H1 (cell line): ENCODE measurements around the gene SULT2B1. TPM values are rescaled to one million over a fixed set of nuclear protein-coding genes. Genes with fewer than 3 reads are reported as not detected.

Experiments used
- polyA plus RNA-seq, 7 experiments: library from polyadenylated mRNA; depleted of rRNA in 3 of 7; stranded (reverse) in 5 of 7; unstranded in 2 of 7; fragments of >200 nt in 5 of 7; fragments of 200-250 nt in 2 of 7; gene quantifications; 1 replicate in 5 of 7; 2 replicates in 1 of 7; 4 replicates in 1 of 7; pipeline versions ENCODE4 v1.2.1 to v1.2.3, GENCODE V29; 2011 to 2013; ENCODE audit warnings: missing spikeins in 2 of 7, mixed read lengths in 2 of 7
- total RNA-seq: library from RNA; stranded (reverse); fragmentation: NEBNext Ultra II Directional; extraction: Animal tissue kit (Norgen Biotek cat#: 25700); gene quantifications from 2 replicates; pipeline ENCODE4 v1.2.1, GENCODE V29; 2021
- TF ChIP-seq, protein P1 (sequence below): fragments of 300-600 bp; sonication (generic); IDR thresholded peaks from 2 replicates; pipeline ENCODE4 v1.7.1; 2012; ENCODE audit warnings: low read length, moderate library complexity, mild to moderate bottlenecking, inconsistent platforms; ENCODE audit not compliant: insufficient replicate concordance

The SULT2B1 gene
- total and polyA plus RNA-seq, 2 of the 8 experiments (the other 6 are each of a cell fraction or from before 2014, with no cell fraction given) = 1.5 to 2.6 TPM

DNA sequence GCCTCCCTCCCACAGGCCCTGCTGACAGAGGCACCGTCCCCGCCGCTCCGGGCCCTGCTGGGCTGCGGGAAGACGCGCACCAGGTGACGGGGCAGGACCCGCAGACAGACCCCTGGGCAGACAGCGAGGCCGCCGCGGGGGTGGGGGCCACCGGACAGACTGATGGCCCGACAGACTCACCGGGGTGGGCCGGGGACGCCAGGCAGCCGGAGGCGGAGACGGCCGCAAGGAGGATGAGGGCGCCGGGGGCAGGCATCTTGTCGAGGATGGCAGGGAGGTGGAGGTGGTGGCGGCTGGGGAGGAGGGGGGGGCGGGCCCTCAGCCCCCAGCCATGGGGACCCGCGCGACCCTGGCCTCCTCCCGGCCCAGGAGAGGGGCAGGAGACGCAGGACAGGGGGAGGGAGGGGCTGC lies 40.6 kb upstream of the SULT2B1 start (continued):
- TF ChIP-seq, protein P1, sequence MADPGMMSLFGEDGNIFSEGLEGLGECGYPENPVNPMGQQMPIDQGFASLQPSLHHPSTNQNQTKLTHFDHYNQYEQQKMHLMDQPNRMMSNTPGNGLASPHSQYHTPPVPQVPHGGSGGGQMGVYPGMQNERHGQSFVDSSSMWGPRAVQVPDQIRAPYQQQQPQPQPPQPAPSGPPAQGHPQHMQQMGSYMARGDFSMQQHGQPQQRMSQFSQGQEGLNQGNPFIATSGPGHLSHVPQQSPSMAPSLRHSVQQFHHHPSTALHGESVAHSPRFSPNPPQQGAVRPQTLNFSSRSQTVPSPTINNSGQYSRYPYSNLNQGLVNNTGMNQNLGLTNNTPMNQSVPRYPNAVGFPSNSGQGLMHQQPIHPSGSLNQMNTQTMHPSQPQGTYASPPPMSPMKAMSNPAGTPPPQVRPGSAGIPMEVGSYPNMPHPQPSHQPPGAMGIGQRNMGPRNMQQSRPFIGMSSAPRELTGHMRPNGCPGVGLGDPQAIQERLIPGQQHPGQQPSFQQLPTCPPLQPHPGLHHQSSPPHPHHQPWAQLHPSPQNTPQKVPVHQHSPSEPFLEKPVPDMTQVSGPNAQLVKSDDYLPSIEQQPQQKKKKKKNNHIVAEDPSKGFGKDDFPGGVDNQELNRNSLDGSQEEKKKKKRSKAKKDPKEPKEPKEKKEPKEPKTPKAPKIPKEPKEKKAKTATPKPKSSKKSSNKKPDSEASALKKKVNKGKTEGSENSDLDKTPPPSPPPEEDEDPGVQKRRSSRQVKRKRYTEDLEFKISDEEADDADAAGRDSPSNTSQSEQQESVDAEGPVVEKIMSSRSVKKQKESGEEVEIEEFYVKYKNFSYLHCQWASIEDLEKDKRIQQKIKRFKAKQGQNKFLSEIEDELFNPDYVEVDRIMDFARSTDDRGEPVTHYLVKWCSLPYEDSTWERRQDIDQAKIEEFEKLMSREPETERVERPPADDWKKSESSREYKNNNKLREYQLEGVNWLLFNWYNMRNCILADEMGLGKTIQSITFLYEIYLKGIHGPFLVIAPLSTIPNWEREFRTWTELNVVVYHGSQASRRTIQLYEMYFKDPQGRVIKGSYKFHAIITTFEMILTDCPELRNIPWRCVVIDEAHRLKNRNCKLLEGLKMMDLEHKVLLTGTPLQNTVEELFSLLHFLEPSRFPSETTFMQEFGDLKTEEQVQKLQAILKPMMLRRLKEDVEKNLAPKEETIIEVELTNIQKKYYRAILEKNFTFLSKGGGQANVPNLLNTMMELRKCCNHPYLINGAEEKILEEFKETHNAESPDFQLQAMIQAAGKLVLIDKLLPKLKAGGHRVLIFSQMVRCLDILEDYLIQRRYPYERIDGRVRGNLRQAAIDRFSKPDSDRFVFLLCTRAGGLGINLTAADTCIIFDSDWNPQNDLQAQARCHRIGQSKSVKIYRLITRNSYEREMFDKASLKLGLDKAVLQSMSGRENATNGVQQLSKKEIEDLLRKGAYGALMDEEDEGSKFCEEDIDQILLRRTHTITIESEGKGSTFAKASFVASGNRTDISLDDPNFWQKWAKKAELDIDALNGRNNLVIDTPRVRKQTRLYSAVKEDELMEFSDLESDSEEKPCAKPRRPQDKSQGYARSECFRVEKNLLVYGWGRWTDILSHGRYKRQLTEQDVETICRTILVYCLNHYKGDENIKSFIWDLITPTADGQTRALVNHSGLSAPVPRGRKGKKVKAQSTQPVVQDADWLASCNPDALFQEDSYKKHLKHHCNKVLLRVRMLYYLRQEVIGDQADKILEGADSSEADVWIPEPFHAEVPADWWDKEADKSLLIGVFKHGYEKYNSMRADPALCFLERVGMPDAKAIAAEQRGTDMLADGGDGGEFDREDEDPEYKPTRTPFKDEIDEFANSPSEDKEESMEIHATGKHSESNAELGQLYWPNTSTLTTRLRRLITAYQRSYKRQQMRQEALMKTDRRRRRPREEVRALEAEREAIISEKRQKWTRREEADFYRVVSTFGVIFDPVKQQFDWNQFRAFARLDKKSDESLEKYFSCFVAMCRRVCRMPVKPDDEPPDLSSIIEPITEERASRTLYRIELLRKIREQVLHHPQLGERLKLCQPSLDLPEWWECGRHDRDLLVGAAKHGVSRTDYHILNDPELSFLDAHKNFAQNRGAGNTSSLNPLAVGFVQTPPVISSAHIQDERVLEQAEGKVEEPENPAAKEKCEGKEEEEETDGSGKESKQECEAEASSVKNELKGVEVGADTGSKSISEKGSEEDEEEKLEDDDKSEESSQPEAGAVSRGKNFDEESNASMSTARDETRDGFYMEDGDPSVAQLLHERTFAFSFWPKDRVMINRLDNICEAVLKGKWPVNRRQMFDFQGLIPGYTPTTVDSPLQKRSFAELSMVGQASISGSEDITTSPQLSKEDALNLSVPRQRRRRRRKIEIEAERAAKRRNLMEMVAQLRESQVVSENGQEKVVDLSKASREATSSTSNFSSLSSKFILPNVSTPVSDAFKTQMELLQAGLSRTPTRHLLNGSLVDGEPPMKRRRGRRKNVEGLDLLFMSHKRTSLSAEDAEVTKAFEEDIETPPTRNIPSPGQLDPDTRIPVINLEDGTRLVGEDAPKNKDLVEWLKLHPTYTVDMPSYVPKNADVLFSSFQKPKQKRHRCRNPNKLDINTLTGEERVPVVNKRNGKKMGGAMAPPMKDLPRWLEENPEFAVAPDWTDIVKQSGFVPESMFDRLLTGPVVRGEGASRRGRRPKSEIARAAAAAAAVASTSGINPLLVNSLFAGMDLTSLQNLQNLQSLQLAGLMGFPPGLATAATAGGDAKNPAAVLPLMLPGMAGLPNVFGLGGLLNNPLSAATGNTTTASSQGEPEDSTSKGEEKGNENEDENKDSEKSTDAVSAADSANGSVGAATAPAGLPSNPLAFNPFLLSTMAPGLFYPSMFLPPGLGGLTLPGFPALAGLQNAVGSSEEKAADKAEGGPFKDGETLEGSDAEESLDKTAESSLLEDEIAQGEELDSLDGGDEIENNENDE = no peak
- TF ChIP-seq, all 59 proteins: peak for 0
